ENCODE measurements around the gene KIRREL3. TPM values are rescaled to one million over a fixed set of nuclear protein-coding genes. Genes with fewer than 3 reads are reported as not detected.

The KIRREL3 gene
- total RNA-seq, 1 donor, result 0.10 TPM

DNA sequence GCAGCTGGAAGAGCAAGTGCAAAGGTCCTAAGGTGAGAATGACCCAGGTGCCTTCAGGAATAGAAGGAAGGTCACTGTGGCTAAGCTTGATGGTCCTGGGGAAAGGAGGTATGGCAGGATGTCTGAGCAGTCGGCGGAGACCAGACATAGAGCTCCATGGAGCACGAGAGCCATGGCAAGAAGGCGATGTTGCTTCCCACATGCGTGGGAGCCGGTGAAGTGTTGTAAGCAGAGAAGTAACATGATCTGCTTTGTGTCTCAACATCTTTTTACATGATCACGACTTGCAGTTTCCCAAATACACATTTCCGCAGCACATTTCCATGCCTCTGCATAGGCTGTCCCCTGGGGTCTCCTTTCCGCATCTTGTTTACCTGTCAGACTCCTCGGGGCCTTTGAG is 231.9 kb downstream of the KIRREL3 start:
- no peaks in the 10 kb centered on the region for H3K9me3 ChIP-seq (ENCODE audit: low read depth, low read length)
- H3K4me1 ChIP-seq (ENCODE audit: insufficient read depth, low read length), result no peaks in the 10 kb centered on the region
- H3K27me3 ChIP-seq (ENCODE audit: insufficient read depth, low read length), result no peaks in the 10 kb centered on the region
- no peak overlapping the region for H3K4me3 ChIP-seq (ENCODE audit: low read length)

DNA sequence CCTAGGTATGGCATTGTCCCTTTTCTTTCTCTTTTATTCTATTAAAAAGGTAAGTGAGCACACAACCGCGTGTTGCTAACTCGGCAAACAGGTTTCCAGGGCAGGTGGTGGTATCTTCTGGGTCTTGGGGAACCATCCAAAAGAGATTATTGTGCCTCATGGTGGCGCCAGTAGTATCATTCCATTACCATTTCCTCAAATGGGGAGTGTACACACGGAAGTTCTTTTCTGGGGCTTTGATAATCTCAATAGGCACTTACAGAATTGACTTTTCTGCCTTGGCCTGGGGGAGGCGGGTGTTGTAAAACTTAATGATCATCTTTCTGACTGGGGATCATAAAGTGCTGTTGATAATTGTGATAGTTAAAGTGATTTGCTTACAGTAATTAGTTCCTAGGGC is 234.1 kb downstream of the KIRREL3 start:
- Histone ChIP-seq H3K9me3 (ENCODE audit: low read depth, low read length) (no peaks in the 10 kb centered on the region), H3K4me1 (ENCODE audit: insufficient read depth, low read length) (no peaks in the 10 kb centered on the region), H3K27me3 (ENCODE audit: insufficient read depth, low read length) (no peaks in the 10 kb centered on the region), H3K4me3 (ENCODE audit: low read length) (no peak overlapping the region)

DNA sequence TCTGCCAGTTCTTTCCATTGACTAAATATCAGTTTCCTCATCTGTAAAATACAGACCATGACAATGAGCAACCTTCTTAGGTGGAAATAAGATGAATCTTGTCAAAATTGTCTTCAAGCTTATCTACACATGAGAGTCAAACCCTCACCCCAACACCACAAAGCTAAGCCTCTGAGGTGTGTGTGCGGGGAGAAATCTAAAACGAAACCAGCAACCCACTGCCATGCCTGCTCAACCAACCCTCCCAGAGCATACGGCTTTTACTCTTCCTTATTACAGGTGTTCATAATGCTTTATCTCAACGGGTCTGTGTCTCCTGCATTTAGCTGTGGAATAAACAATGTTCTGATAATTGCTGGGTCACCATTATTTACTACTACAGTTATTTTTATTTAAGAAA is 235.4 kb downstream of the KIRREL3 start:
- Histone ChIP-seq H3K9me3 (ENCODE audit: low read depth, low read length) (no peaks in the 10 kb centered on the region), H3K4me3 (ENCODE audit: low read length) (no peak overlapping the region), H3K4me1 (ENCODE audit: insufficient read depth, low read length) (no peaks in the 10 kb centered on the region), H3K27me3 (ENCODE audit: insufficient read depth, low read length) (no peaks in the 10 kb centered on the region)

DNA sequence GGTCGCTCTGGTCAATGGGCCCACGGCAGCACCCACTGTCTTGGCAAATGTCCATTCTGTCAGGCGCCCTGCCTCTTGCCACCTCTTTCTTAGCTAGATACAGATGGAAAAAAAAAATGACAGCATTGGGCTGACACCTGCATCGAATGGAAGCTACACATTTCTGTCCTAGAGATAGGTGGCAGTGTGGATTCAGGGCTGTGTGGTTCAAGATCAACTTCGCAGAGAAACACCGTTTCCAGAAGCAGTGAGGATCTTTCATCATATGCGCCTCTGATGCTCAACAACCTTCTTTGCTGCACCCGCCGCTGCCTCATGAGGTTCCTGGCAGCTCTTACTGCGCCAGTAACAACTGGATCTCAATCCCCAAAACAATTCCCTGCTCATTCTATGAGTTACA is 236.3 kb downstream of the KIRREL3 start:
- no peaks in the 10 kb centered on the region for H3K27me3 ChIP-seq (ENCODE audit: insufficient read depth, low read length)
- no peaks in the 10 kb centered on the region for H3K4me1 ChIP-seq (ENCODE audit: insufficient read depth, low read length)
- no peaks in the 10 kb centered on the region for H3K9me3 ChIP-seq (ENCODE audit: low read depth, low read length)
- H3K4me3 ChIP-seq (ENCODE audit: low read length), result no peak overlapping the region

DNA sequence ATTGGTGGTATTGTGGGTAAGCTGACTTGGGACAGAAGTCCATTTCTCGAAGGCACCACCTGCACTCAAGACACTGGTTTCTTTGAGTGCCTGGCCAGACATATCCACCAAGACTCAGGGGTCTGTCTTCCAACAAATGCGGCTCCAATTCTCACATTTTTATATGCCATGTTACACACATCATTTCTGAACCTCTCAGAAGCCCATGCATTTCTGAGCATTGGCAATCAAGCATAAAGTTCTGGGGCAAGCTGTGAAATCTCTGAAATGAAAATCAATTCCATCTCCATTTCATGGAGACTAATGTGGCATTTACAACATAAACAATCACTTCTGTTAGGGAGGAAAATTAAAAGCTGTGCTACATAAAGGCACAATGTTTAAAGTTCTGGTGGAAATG is 243.7 kb downstream of the KIRREL3 start:
- Histone ChIP-seq H3K4me3 (ENCODE audit: low read length) (no peak overlapping the region), H3K9me3 (ENCODE audit: low read depth, low read length) (no peaks in the 10 kb centered on the region), H3K27me3 (ENCODE audit: insufficient read depth, low read length) (no peaks in the 10 kb centered on the region), H3K4me1 (ENCODE audit: insufficient read depth, low read length) (no peaks in the 10 kb centered on the region)

DNA sequence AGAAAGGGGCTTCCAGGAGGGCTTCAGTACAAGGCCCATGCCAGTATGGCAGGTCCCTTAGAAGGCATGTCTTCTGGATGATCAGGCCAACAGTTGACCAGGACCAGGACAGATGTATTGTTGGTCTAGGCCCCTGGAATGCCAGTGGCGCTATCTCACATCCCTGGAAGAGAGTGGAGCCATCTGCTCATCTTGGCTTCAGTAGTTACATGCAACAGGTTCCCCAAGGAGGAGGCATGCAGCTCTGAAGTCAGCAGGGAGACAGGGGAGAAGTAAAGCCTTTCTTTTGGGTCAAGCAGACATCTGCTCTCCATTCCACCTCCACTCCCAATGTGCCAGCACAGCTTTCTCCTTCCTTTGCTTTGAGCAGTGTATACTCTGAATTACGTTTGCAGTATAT is 244.1 kb downstream of the KIRREL3 start:
- H3K9me3 ChIP-seq (ENCODE audit: low read depth, low read length), result no peaks in the 10 kb centered on the region
- H3K4me3 ChIP-seq (ENCODE audit: low read length), result no peak overlapping the region
- H3K27me3 ChIP-seq (ENCODE audit: insufficient read depth, low read length), result no peaks in the 10 kb centered on the region
- H3K4me1 ChIP-seq (ENCODE audit: insufficient read depth, low read length), result no peaks in the 10 kb centered on the region

DNA sequence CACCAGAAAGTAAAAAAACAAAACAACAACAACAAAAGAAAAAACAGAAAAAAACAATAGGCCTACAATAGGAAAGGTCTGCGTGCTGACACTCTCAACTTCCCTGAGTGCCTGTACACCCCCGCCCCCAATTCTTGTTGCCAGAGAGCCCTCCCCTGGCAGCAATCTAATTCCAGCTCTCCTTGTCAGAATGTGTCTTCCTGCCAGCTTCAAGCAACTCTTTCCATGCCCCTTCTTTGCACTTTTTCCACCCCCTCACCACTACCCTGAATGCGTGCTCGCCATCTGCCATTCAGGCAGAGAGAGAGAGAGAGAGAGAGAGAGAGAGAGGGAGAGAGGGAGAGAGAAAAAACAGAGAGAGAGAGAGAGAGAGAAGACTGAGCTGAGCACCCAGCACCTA is 245.0 kb downstream of the KIRREL3 start:
- no peaks in the 10 kb centered on the region for H3K27me3 ChIP-seq (ENCODE audit: insufficient read depth, low read length)
- no peak overlapping the region for H3K4me3 ChIP-seq (ENCODE audit: low read length)
- no peaks in the 10 kb centered on the region for H3K9me3 ChIP-seq (ENCODE audit: low read depth, low read length)
- H3K4me1 ChIP-seq (ENCODE audit: insufficient read depth, low read length), result no peaks in the 10 kb centered on the region

DNA sequence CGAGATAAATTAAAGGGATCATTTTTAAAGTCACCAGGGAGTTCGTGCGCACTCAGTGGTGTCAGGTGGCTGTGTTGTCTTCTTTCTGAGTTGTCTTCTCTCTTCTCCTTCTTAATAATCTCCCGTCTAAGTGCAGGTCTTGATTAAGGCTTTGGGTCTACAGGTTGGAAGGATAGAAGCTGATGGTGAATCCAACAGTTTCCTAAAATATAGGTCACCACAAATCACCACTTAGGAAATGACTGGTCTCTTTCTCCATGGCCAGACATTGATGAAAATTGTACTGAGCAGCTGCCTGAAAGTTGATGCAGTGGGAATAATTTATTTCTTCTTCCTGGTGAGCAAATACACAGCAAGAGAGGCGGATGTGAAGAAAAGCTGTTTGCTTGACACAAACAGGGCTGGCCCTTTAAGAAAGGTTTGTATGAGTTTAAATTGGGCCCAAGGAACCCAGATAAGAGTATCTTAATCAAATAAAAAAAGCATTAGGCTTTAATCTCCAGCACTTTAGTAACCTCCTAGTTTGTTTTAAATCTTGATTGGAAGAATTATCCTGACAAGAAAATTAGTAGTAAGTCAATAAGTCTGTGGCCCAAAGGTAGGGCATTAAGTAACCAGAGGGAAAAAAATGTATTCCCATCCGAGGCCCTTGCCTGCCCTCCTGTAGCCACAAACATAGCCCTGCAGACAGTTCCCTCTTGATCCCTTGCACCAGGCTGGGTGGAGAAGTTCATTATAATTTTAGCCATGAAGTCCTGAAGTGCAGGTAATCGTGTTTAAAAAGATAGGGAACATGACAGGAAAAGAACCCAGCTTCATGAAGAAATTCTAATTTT is 245.8 kb downstream of the KIRREL3 start:
- Histone ChIP-seq H3K4me1 (ENCODE audit: insufficient read depth, low read length) (no peaks in the 10 kb centered on the region), H3K27me3 (ENCODE audit: insufficient read depth, low read length) (no peaks in the 10 kb centered on the region), H3K9me3 (ENCODE audit: low read depth, low read length) (no peaks in the 10 kb centered on the region), H3K4me3 (ENCODE audit: low read length) (no peak overlapping the region)

DNA sequence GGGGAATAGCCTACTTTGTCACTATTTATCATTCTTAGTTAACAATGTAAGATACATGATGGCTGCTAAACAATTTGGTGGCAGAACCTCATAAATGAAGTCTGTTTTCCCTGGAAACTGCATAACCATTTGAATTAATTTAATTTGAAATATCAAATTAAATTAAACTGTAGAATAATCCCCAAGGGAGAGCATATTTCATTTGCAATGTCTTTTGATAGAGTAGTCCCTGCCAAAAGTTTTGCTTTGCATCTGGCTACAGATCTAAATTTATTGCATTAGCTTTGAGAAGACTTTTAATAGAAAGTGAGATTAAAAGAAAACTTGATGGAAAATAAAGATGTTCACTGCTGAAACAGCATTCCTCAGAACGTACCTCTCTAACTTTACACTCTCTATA is 246.6 kb downstream of the KIRREL3 start:
- no peak overlapping the region for H3K4me3 ChIP-seq (ENCODE audit: low read length)
- no peaks in the 10 kb centered on the region for H3K27me3 ChIP-seq (ENCODE audit: insufficient read depth, low read length)
- H3K9me3 ChIP-seq (ENCODE audit: low read depth, low read length), result no peaks in the 10 kb centered on the region
- no peaks in the 10 kb centered on the region for H3K4me1 ChIP-seq (ENCODE audit: insufficient read depth, low read length)

DNA sequence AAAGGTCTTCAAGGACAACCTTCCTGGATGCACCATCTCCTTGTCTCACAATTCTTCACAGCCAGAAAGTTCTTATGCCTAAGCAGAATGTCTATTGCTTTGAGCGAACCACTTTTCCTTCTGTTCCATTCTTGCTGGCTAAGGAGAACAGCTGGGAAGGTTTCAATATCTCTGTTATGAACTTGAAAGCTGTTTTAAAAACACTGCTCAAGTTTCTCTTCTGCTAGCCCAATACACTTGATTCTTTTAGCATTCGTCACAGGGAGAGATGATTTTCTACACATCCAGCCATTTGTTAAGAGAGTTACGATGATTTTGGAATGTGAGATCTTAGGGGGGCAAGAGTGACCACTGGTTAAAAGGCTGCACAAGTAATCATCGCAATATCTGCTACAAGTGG is 249.3 kb downstream of the KIRREL3 start:
- Histone ChIP-seq H3K4me1 (ENCODE audit: insufficient read depth, low read length) (no peaks in the 10 kb centered on the region), H3K27me3 (ENCODE audit: insufficient read depth, low read length) (no peaks in the 10 kb centered on the region), H3K9me3 (ENCODE audit: low read depth, low read length) (no peaks in the 10 kb centered on the region), H3K4me3 (ENCODE audit: low read length) (no peak overlapping the region)

DNA sequence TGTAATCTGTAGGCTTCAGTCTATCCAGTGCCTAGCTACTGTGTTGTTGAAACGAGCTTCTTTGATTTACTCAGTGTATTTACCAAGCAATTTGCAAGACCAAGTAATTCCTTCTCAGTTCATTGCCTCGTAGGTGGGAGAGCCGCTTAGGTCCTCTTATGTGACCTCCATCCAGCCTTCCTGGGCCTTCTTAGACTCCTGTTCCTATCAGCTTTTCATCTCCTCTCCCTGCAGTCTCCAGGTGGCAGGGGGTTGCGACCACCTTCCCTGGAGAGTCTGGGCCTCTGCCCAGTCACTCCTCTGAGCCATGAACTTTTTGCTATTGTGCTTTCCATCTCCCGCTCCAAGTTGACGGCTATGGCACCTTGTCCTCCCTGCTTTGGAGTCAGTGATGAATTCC is 251.8 kb downstream of the KIRREL3 start:
- H3K4me1 ChIP-seq (ENCODE audit: insufficient read depth, low read length), result no peaks in the 10 kb centered on the region
- H3K27me3 ChIP-seq (ENCODE audit: insufficient read depth, low read length), result no peaks in the 10 kb centered on the region

DNA sequence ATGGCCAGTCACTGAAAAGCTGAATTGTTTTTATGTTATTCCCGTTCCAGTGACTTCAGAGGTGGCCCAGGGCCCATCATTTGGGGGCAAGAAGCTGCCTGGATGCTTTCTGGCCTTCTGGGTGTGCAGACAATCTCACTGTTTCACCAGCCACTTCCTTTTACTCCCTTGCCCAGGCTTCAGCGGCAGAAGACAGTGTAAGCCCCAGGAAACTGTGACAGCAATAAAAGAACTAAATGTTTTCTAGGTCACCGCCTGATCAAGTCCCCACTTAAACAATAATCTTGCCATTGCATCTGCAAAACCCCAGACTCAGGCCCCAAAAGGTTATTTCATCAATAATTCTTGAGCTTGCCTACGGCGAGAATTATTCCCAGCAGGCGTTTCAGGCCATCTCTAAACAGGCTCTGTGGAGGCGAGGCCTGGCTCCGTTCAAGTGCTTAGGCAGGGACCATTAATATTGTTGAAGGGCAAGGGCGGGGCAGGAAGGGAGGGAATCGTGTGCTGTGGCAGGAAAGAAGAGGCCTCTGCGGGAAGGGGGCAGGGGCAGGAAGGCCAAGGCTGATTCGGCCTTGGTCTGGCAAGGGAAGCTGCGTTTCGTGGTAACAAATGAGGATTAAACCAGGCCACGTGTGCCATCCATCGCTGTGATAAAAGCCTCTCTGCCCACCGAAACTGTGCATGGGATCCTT is 252.3 kb downstream of the KIRREL3 start:
- H3K27me3 ChIP-seq (ENCODE audit: insufficient read depth, low read length), result no peaks in the 10 kb centered on the region
- no peak overlapping the region for H3K4me3 ChIP-seq (ENCODE audit: low read length)
- no peaks in the 10 kb centered on the region for H3K9me3 ChIP-seq (ENCODE audit: low read depth, low read length)
- H3K4me1 ChIP-seq (ENCODE audit: insufficient read depth, low read length), result no peaks in the 10 kb centered on the region

More for the DNA sequence above, 251.8 kb downstream of the KIRREL3 start:
- Histone ChIP-seq H3K4me3 (ENCODE audit: low read length) (no peak overlapping the region), H3K9me3 (ENCODE audit: low read depth, low read length) (no peaks in the 10 kb centered on the region)

DNA sequence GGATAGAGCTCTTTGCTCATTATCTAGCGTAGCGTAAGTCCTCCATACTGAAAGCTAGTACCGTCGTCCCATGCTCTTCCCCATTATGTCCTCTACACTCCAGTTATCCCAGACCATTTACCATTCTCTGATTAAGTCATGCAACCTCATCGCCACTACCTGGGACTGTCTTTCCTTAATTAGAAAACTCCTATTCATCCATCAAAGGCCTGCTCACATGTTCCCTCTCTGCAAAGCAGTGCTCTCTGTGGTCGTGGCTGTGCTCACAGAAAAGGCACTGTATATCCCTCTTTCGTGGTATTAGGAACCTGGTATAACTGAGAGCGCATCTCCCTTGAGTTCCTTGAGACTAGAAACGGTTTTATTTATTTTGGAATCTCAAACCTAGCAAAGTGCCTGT is 253.3 kb downstream of the KIRREL3 start:
- Histone ChIP-seq H3K27me3 (ENCODE audit: insufficient read depth, low read length) (no peaks in the 10 kb centered on the region), H3K4me3 (ENCODE audit: low read length) (no peak overlapping the region), H3K9me3 (ENCODE audit: low read depth, low read length) (no peaks in the 10 kb centered on the region), H3K4me1 (ENCODE audit: insufficient read depth, low read length) (no peaks in the 10 kb centered on the region)

DNA sequence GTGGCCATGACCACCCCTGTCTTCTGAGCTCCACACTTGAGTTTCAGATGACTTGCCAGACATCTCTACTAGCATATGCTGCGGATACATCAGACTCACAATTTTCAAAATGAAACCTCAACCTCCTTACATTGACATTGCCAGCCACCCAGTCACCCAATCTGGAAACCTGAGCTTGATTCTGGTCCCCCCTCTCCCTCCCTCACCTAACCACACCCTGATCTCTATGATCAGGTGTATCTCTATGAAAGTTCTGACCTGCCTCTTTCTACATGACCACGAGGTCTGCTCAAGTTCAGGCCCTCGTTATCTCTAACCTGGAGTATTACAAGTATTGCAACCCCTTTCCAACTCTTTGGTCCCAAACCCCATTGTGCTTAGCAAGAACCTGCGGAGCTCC is 254.1 kb downstream of the KIRREL3 start:
- Histone ChIP-seq H3K9me3 (ENCODE audit: low read depth, low read length) (no peaks in the 10 kb centered on the region), H3K4me3 (ENCODE audit: low read length) (no peak overlapping the region), H3K27me3 (ENCODE audit: insufficient read depth, low read length) (no peaks in the 10 kb centered on the region), H3K4me1 (ENCODE audit: insufficient read depth, low read length) (no peaks in the 10 kb centered on the region)

DNA sequence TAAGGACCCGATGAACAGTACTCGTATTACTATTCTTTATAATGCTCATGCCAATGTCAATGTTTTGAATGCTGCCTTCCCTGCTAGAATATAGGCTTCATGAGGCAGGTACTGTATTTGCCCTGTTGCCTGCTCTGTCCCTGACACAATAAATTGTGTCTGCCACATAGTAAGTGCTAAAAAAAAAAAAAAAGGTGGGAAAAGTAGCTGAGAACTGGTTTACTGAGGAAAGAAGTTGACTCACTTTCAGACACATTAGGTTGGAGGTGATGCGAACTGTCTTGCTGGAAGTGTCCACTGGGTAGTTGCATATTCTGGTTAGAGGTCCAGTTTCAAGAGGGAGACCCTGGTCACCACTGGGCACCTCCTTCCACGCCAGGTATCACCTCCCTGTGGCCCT is 255.9 kb downstream of the KIRREL3 start:
- H3K4me1 ChIP-seq (ENCODE audit: insufficient read depth, low read length), result no peaks in the 10 kb centered on the region
- no peak overlapping the region for H3K4me3 ChIP-seq (ENCODE audit: low read length)
- H3K27me3 ChIP-seq (ENCODE audit: insufficient read depth, low read length), result no peaks in the 10 kb centered on the region
- H3K9me3 ChIP-seq (ENCODE audit: low read depth, low read length), result no peaks in the 10 kb centered on the region

DNA sequence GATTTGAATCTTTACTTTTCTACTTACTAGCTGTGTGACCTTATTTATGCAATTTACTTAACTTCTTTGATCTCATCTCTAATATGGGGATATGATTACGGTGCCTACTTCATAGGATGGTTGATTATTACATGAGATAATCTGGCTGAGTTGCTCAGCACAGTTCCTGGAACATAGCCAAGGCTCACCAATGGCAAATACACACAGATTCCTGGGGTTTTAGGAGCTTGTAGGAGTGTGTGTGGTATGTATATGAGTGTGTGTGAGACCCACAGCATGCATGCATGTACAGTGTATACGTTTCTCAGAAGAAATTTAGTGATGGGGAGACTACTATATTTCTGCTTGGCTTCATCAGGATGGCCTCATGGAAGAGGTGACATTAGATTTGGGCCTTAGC is 256.9 kb downstream of the KIRREL3 start:
- no peaks in the 10 kb centered on the region for H3K9me3 ChIP-seq (ENCODE audit: low read depth, low read length)

More for the DNA sequence above, 256.9 kb downstream of the KIRREL3 start:
- Histone ChIP-seq H3K27me3 (ENCODE audit: insufficient read depth, low read length) (no peaks in the 10 kb centered on the region), H3K4me1 (ENCODE audit: insufficient read depth, low read length) (no peaks in the 10 kb centered on the region), H3K4me3 (ENCODE audit: low read length) (no peak overlapping the region)
